K562 (cell line): ENCODE data around the gene SLC6A16. TPM values are rescaled to one million over a fixed set of nuclear protein-coding genes. Genes with fewer than 3 reads are reported as not detected.

Experiments
- CBFA2T2 ChIP-seq: fragments of 450-650 bp; conservative IDR thresholded peaks from 2 replicates; pipeline ENCODE4 v1.6.1; 2017; ENCODE audit warnings: mild to moderate bottlenecking
- MYBL2 ChIP-seq, 2 experiments: fragments of 450-650 bp in 1 of 2; sonication (generic) in 1 of 2; formaldehyde crosslinking in 1 of 2; IDR thresholded peaks; 2 replicates each; pipeline versions ENCODE4 v1.6.1 to v1.8.1; 2017 to 2022; ENCODE audit warnings: borderline replicate concordance in 1 of 2, inconsistent platforms in 1 of 2, low read depth in 1 of 2, mild to moderate bottlenecking in 1 of 2, missing genetic modification reagents in 1 of 2, moderate library complexity in 1 of 2
- NCOA1 ChIP-seq: fragments of 450-650 bp; IDR thresholded peaks from 2 replicates; pipeline ENCODE4 v1.6.1; 2016; ENCODE audit warnings: low read depth
- NCOA2 ChIP-seq, 2 experiments: fragments of 450-650 bp; IDR thresholded peaks; 2 replicates each; pipeline ENCODE4 v1.6.1; 2018; ENCODE audit warnings: mild to moderate bottlenecking in 2 of 2, moderate library complexity in 1 of 2; ENCODE audit not compliant: partially characterized antibody in 2 of 2
- RAD21 ChIP-seq, 2 experiments: fragments of 250-450 bp in 1 of 2; fragments of 450-650 bp in 1 of 2; sonication (Bioruptor Pico) in 1 of 2; formaldehyde crosslinking in 1 of 2; IDR thresholded peaks in 1 of 2; conservative IDR thresholded peaks in 1 of 2; 2 replicates each; pipeline versions ENCODE4 v1.4.0 to v1.8.0; 2020 to 2022; ENCODE audit warnings: mild to moderate bottlenecking in 2 of 2, moderate library complexity in 1 of 2
- RFX1 ChIP-seq: fragments of 450-650 bp; IDR thresholded peaks from 2 replicates; pipeline ENCODE4 v1.6.1; 2016; ENCODE audit warnings: mild to moderate bottlenecking, moderate library complexity
- SUPT5H ChIP-seq: fragments of 450-650 bp; IDR thresholded peaks from 2 replicates; pipeline ENCODE4 v1.6.1; 2016
- TBL1XR1 ChIP-seq, 2 experiments: IDR thresholded peaks; 2 replicates each; pipeline ENCODE4 v1.6.1; 2012; ENCODE audit warnings: improper control_type of control experiment in 2 of 2, low read length in 2 of 2, mild to moderate bottlenecking in 1 of 2
- TGIF2 ChIP-seq: sonication (generic); formaldehyde crosslinking; IDR thresholded peaks from 2 replicates; pipeline ENCODE4 v1.8.1; 2022; ENCODE audit warnings: mild to moderate bottlenecking, missing genetic modification reagents, moderate library complexity
- ZNF165 ChIP-seq: fragments of 250-450 bp; sonication (Bioruptor Pico); IDR thresholded peaks from 2 replicates; pipeline ENCODE4 v1.4.0; 2020; ENCODE audit warnings: borderline replicate concordance
- ZNF174 ChIP-seq: fragments of 250-450 bp; sonication (Bioruptor Pico); IDR thresholded peaks from 2 replicates; pipeline ENCODE4 v1.4.0; 2020; ENCODE audit warnings: mild to moderate bottlenecking
- polyA plus RNA-seq, 8 experiments: library from polyadenylated mRNA; depleted of rRNA in 4 of 8; stranded (reverse) in 5 of 8; unstranded in 3 of 8; fragments of >200 nt; fragmentation: Nextera tagmentation in 2 of 8; fragmentation: Illumina TruSeq in 1 of 8; extraction: Ambion mirVana in 2 of 8; extraction: Trizol in 1 of 8; gene quantifications; 2 replicates each; pipeline versions ENCODE4 v1.2.1 to v1.2.3, GENCODE V29; 2011 to 2014; ENCODE audit warnings: inconsistent platforms in 1 of 8, missing spikeins in 1 of 8
- total RNA-seq, 7 experiments: library from RNA; depleted of rRNA in 6 of 7; stranded (reverse); fragments of >200 nt in 6 of 7; fragmentation: Illumina TruSeq in 2 of 7; extraction: Trizol in 2 of 7; gene quantifications; 2 replicates each; pipeline versions ENCODE4 v1.2.1 to v1.2.3, GENCODE V29; 2011 to 2021; ENCODE audit warnings: low replicate concordance in 1 of 7
- TF ChIP-seq, protein P1 (sequence below): sonication (generic); formaldehyde crosslinking; IDR thresholded peaks from 2 replicates; pipeline ENCODE4 v1.8.1; 2023; ENCODE audit warnings: mild to moderate bottlenecking, missing genetic modification reagents, moderate library complexity
- TF ChIP-seq, protein P2 (sequence below): fragments of 250-450 bp; sonication (Bioruptor Pico); IDR thresholded peaks from 2 replicates; pipeline ENCODE4 v1.4.0; 2020; ENCODE audit warnings: mild to moderate bottlenecking
- TF ChIP-seq, protein P3 (sequence below): fragments of 250-450 bp; sonication (Bioruptor Pico); IDR thresholded peaks from 2 replicates; pipeline ENCODE4 v1.5.0; 2021
- TF ChIP-seq, protein P4 (sequence below), 2 experiments: fragments of 450-650 bp in 1 of 2; sonication (generic) in 1 of 2; formaldehyde crosslinking in 1 of 2; IDR thresholded peaks in 1 of 2; conservative IDR thresholded peaks in 1 of 2; 2 replicates each; pipeline versions ENCODE4 v1.6.1 to v1.8.1; 2016 to 2023; ENCODE audit warnings: mild to moderate bottlenecking in 2 of 2, moderate library complexity in 2 of 2, inconsistent platforms in 1 of 2, missing genetic modification reagents in 1 of 2
- TF ChIP-seq, protein P5 (sequence below), 2 experiments: fragments of 450-650 bp; conservative IDR thresholded peaks; 2 replicates each; pipeline ENCODE4 v1.6.1; 2017; ENCODE audit warnings: mild to moderate bottlenecking in 2 of 2, moderate library complexity in 2 of 2
- TF ChIP-seq, protein P6 (sequence below): sonication (generic); formaldehyde crosslinking; IDR thresholded peaks from 2 replicates; pipeline ENCODE4 v1.8.1; 2022; ENCODE audit warnings: missing genetic modification reagents

SLC6A16 gene
- total and polyA plus RNA-seq, 9 of the 15 experiments (the other 6 are each of a cell fraction or from before 2014, with no cell fraction given): 0.05 to 0.95 (median 0.36) TPM

DNA sequence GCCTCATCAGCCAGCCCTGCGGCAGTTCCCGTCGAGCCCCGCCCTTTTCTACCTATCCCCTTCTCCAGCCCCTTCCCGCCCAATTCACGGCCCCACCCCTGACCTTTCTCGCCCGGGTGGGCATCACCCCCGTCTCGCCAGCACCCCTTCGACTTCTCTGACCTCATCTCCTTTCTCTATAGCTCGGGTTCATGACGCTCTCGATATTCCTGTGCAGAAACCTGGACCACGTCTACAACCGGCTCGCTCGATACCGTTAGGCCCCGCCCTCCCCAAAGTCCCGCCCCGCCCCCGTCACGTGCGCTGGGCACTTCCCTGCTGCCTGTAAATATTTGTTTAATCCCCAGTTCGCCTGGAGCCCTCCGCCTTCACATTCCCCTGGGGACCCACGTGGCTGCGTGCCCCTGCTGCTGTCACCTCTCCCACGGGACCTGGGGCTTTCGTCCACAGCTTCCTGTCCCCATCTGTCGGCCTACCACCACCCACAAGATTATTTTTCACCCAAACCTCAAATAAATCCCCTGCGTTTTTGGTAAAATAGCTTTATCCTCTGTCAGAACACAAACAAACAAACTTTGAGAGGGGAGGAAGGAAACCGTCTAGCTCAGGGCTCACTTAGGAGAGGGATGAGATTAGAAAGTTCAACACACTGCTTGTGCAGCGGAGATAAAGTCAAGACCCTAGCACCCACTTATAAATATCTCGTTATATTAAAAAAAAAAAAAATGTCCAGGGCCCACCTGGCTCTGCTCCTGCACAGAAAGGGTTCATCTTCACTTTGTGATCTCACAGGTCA, 15.3 kb upstream of the SLC6A16 start (continued):
- no peak for TF ChIP-seq TGIF2 (CRISPR knock-in tag)
- TF ChIP-seq, protein P1, sequence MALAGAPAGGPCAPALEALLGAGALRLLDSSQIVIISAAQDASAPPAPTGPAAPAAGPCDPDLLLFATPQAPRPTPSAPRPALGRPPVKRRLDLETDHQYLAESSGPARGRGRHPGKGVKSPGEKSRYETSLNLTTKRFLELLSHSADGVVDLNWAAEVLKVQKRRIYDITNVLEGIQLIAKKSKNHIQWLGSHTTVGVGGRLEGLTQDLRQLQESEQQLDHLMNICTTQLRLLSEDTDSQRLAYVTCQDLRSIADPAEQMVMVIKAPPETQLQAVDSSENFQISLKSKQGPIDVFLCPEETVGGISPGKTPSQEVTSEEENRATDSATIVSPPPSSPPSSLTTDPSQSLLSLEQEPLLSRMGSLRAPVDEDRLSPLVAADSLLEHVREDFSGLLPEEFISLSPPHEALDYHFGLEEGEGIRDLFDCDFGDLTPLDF (CRISPR knock-in tag): no peak
- no peak for TF ChIP-seq MYBL2 (IDR thresholded peaks at IDR 0.05; ENCODE audit: low read depth)
- no peak for TF ChIP-seq MYBL2 (CRISPR knock-in tag; IDR thresholded peaks at IDR 0.05; ENCODE audit: borderline replicate concordance)
- TF ChIP-seq, protein P2, sequence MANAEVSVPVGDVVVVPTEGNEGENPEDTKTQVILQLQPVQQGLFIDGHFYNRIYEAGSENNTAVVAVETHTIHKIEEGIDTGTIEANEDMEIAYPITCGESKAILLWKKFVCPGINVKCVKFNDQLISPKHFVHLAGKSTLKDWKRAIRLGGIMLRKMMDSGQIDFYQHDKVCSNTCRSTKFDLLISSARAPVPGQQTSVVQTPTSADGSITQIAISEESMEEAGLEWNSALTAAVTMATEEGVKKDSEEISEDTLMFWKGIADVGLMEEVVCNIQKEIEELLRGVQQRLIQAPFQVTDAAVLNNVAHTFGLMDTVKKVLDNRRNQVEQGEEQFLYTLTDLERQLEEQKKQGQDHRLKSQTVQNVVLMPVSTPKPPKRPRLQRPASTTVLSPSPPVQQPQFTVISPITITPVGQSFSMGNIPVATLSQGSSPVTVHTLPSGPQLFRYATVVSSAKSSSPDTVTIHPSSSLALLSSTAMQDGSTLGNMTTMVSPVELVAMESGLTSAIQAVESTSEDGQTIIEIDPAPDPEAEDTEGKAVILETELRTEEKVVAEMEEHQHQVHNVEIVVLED (CRISPR knock-in tag): no peak
- TF ChIP-seq RAD21 (CRISPR knock-in tag; conservative IDR thresholded peaks at IDR 0.05 in 1 of 2, IDR thresholded peaks at IDR 0.05 in 1 of 2): no peak
- TF ChIP-seq NCOA1: no peak
- TF ChIP-seq, protein P3, sequence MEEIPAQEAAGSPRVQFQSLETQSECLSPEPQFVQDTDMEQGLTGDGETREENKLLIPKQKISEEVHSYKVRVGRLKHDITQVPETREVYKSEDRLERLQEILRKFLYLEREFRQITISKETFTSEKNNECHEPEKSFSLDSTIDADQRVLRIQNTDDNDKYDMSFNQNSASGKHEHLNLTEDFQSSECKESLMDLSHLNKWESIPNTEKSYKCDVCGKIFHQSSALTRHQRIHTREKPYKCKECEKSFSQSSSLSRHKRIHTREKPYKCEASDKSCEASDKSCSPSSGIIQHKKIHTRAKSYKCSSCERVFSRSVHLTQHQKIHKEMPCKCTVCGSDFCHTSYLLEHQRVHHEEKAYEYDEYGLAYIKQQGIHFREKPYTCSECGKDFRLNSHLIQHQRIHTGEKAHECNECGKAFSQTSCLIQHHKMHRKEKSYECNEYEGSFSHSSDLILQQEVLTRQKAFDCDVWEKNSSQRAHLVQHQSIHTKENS (CRISPR knock-in tag): no peak
- TF ChIP-seq, protein P4, sequence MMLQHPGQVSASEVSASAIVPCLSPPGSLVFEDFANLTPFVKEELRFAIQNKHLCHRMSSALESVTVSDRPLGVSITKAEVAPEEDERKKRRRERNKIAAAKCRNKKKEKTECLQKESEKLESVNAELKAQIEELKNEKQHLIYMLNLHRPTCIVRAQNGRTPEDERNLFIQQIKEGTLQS (IDR thresholded peaks at IDR 0.05): no peak
- TF ChIP-seq, protein P4 (CRISPR knock-in tag; conservative IDR thresholded peaks at IDR 0.05): no peak
- TF ChIP-seq NCOA2 (IDR thresholded peaks at IDR 0.05; ENCODE audit: partially characterized antibody in 2 of 2): no peak
- TF ChIP-seq, protein P5, sequence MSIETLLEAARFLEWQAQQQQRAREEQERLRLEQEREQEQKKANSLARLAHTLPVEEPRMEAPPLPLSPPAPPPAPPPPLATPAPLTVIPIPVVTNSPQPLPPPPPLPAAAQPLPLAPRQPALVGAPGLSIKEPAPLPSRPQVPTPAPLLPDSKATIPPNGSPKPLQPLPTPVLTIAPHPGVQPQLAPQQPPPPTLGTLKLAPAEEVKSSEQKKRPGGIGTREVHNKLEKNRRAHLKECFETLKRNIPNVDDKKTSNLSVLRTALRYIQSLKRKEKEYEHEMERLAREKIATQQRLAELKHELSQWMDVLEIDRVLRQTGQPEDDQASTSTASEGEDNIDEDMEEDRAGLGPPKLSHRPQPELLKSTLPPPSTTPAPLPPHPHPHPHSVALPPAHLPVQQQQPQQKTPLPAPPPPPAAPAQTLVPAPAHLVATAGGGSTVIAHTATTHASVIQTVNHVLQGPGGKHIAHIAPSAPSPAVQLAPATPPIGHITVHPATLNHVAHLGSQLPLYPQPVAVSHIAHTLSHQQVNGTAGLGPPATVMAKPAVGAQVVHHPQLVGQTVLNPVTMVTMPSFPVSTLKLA (conservative IDR thresholded peaks at IDR 0.05): peak; percentile 81 to 86
- TF ChIP-seq RFX1: no peak
- TF ChIP-seq SUPT5H: no peak
- TF ChIP-seq TBL1XR1 (IDR thresholded peaks at IDR 0.05; ENCODE audit: low read length in 2 of 2): no peak
- TF ChIP-seq, protein P6, sequence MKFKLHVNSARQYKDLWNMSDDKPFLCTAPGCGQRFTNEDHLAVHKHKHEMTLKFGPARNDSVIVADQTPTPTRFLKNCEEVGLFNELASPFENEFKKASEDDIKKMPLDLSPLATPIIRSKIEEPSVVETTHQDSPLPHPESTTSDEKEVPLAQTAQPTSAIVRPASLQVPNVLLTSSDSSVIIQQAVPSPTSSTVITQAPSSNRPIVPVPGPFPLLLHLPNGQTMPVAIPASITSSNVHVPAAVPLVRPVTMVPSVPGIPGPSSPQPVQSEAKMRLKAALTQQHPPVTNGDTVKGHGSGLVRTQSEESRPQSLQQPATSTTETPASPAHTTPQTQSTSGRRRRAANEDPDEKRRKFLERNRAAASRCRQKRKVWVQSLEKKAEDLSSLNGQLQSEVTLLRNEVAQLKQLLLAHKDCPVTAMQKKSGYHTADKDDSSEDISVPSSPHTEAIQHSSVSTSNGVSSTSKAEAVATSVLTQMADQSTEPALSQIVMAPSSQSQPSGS: no peak
- no peak for TF ChIP-seq ZNF174 (CRISPR knock-in tag)
- no peak for TF ChIP-seq ZNF165 (CRISPR knock-in tag)
- 0 out of 2 replicates have a peak, but pooled peaks have one; percentile 11 for TF ChIP-seq CBFA2T2
